SK-N-SH treated with all-trans-retinoic acid at 6 μM for 48 hours (cell line): ENCODE data around the gene GOLGA5.

ENCODE experiments used
- PPARA ChIP-seq: fragments of 250-450 bp; sonication (Bioruptor Pico); IDR thresholded peaks from 2 replicates; pipeline ENCODE4 v1.5.0; 2020; ENCODE audit warnings: mild to moderate bottlenecking, borderline replicate concordance
- ZFP3 ChIP-seq: fragments of 250-450 bp; sonication (Bioruptor Pico); IDR thresholded peaks from 2 replicates; pipeline ENCODE4 v1.5.0; 2020; ENCODE audit warnings: mild to moderate bottlenecking, moderate library complexity

GRCh38 chr14:92880851-92881250 is 86.7 kb downstream of the GOLGA5 start:
- no peak for TF ChIP-seq PPARA (CRISPR knock-in tag)
- TF ChIP-seq ZFP3 (CRISPR knock-in tag) = no peak
